ENCODE data around the gene YKT6. TPM values are rescaled to one million over a fixed set of nuclear protein-coding genes. Genes with fewer than 3 reads are reported as not detected.

Gene YKT6
- total RNA-seq (2014; rRNA removed; shearing (Covaris generic); ENCODE audit: low replicate concordance): 121 and 140 TPM in 2 replicates

DNA sequence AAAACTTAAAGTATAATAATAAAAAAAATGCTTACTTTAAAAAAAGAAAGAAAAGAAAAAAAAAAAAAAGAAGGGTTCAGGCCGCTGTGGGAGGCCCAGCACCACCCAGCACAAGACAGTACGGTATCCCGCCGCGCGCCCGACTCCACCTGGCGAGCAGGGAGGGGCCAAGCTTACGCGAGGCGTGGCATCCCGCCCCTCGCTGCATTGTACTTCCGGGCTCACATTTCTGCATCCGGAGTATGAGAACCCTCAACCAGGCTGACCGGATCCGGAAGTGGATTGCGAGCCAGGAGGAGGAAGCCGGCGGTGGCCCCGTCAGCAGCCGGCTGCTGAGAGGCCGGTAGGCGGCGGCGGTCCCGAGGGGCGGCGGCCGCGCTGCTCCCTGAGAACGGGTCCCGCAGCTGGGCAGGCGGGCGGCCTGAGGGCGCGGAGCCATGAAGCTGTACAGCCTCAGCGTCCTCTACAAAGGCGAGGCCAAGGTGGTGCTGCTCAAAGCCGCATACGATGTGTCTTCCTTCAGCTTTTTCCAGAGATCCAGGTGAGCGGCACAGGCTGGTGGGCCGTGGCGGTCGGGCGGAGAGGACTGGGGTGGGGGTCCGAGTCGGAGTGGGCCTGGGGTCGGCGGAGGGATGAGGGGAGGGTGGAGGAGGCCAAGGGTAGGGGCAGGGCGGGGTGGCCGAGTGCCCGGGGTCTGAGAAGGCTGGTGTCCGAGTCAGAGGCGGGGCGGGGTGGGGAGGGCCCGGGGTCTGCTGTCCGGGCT lies at the start of gene YKT6:
Gene YKT6, plus strand, starts transcription at position 280 of the 763 bp plus-strand sequence. Its CDS starts 158 bp downstream, at position 438.
- Histone ChIP-seq H3K9me3 (no peaks in the 10 kb centered on the region), H3K36me3 (peaks cover 26% of the 10 kb centered on the region), H3K4me3 (peak within 1 kb of the TSS; percentile 95), H3K27me3 (no peaks in the 10 kb centered on the region)
- DNase-seq: peak; percentile 96

DNA sequence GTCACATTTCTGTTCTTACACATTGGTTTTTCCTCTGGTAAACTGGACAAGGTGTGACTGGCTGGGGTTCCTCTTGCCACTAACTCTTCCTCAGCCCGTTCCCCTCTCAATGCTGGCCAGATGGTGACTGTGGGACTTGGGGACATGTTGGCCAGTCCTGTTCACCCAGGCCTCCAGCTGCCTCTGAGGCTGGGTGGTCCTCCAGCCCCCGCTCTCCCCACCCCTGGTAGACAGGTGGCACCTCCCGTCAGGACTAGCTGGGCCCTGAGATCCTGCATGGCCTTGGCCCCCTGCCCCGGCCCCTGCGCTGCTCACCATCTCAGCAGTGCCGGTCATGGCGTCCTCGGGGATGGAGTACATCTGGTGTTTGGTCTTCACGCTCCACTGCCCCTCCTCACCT lies 48.8 kb upstream of the YKT6 start:
- no peaks in the 10 kb centered on the region for H3K36me3 ChIP-seq
- no peak overlapping the region for H3K4me3 ChIP-seq
- H3K27me3 ChIP-seq: no peaks in the 10 kb centered on the region
- H3K9me3 ChIP-seq: no peaks in the 10 kb centered on the region
- DNase-seq: no peak

DNA sequence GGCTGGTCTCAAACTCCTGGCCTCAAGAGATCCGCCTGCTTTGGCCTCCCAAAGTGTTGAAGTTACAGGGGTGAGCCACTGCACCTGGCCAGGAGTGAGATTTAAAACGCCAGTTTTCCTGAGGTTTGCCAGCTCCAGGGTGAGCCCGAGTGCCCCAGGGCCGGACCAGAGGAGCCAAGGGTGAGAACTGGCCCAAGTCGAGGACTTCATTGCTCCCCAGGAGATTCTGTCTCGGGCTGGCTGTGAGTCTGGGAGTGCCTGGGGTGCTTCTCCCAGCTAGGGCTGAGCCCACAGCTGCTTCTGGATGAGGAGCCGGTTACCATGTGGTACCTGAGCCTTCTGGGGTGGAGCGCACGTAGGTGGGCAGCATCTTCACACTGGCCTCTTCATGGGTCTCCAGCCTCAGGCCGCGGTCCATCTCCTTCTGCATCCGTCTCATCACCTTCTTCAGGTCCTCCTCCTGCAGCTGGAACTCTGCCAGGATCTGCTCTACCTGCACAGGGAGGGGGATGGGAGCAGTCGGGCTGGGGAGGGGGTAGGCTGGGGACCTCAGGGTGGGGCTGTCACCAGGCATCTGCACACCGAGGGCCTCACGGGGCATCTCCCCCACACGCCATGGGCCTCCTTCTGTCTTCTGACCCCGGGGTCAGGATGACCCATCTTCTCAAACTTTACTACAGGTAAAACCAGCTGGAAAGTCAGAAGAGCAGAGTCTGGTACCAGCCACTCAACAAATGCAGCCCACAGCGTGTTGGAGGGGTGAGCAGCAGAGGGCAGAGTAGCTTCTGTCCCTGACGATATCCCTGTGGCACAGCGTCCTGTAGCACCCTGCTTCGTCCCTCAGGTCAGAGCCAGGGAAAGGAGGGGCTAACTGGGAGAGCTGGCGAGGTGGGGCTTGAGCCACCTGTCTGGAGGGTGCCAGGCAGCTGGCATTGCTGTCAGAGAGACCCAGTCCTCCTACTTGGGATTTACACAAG lies 47.5 kb upstream of the YKT6 start:
- no peaks in the 10 kb centered on the region for H3K9me3 ChIP-seq
- no peaks in the 10 kb centered on the region for H3K27me3 ChIP-seq
- no peak for DNase-seq
- H3K36me3 ChIP-seq: no peaks in the 10 kb centered on the region
- no peak overlapping the region for H3K4me3 ChIP-seq

DNA sequence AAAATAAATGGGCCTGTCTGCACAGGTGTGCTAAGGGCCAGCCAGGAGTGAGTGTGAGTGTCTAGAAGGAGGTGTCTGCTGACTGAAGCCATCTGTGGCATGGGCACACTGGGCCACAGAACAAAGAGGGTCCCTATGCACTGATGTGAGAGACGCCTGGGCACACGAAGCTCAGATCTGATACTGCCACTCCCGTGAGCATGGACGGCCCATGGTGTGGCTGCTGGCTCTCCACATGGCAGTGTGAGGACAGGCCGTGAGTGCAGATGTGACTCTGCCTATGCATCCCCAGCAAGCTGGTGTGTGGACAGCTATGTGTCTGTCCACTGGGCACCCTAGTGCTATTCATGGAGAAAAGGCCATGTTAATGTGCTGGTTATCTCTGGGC lies 46.8 kb upstream of the YKT6 start:
- DNase-seq: no peak
- Histone ChIP-seq H3K27me3 (no peaks in the 10 kb centered on the region), H3K4me3 (no peak overlapping the region), H3K36me3 (no peaks in the 10 kb centered on the region), H3K9me3 (no peaks in the 10 kb centered on the region)

DNA sequence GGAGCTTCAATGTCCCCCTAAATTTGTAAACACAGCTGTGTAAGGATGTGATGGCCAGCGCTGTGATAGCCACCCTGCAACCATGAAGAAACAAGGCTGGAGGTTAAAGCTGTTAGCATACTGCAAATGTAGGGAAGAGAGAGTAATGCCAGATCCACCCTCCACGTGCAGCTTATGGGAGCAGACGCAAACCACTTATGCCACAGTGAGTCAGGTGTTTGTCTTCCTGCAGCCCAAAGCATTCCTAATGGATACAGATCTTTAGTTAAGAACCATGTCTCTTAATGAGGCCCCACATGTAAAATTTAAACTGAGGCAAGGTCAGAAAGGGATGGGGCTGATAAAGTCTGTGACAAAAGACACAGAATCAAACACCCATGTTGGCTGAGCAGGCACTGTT lies 46.1 kb upstream of the YKT6 start:
- no peak for DNase-seq
- no peak overlapping the region for H3K4me3 ChIP-seq
- no peaks in the 10 kb centered on the region for H3K27me3 ChIP-seq
- no peaks in the 10 kb centered on the region for H3K9me3 ChIP-seq
- H3K36me3 ChIP-seq: no peaks in the 10 kb centered on the region

DNA sequence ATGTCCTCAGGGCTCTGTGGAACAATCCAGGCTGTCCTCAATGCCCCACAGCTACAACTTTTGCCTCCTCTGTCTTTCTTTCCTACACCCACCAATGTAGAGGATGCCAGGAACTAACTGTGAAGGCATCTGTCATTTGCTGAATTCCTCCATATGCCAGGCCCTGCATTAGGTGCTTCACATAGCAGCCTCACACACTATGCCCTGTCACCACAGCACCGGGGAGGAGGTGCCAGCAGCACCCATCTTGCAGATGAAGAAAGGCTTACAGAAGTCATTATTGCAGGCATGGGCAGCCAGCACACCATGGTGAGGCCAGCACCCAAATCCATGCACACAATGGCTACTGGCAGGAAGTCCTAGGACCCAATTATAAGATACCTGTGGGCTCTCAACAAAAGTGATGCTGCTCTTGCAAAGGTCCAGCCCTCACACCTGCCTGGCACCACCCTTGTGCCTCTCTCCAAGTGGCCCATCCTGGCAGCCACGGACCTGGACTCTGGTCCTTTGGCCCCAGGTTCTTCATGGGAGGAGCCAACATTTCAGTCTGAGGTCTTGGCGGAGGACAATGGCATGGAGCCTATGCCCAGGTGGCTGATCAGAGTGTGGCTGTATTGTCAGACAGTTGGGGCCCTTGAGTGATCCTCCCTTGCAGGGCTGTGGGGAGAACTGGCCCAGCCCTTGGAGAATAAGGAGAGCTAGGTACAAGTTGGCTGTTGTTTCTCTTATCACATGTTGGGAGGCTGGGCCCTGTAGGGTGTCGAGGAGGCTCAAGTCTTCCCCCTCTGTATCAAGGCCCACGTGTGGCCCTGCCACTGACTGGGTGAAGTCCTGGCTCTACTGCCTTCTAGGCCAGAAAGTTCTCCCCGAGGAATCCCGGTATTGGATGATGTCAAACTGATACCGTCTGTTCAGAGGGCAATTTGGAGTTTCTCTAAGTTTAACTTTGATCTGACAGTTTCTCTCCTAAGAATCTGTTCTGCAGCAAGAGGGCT lies 45.3 kb upstream of the YKT6 start:
- Histone ChIP-seq H3K27me3 (no peaks in the 10 kb centered on the region), H3K36me3 (no peaks in the 10 kb centered on the region), H3K9me3 (no peaks in the 10 kb centered on the region), H3K4me3 (no peak overlapping the region)
- DNase-seq: no peak

DNA sequence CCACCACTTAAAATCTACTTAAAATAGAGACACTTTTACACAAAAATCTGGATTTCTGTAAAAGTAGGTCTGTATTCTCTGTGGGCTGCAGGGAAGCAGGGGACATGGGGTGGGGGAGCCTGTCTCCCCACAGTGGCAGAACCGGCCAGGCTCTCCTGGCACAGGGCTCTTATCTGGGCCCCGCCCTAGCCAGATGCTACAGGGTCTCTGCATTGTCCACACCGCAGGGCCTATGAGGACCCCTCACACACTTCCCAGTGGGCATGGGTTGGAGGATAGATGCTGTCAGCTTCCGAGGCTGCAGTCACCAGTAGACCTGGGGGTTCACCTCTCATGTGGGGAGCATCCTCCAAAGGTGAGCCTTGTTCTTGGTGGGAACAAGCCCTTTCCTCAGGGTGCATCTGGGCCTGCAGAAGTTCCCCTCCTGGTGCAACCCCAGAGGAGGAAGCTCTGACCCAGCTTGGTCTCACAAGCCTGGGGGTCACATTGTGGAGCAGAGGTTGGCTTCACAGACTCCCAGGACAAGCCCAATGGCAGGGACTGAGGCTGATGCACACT lies 44.2 kb upstream of the YKT6 start:
- no peaks in the 10 kb centered on the region for H3K9me3 ChIP-seq
- DNase-seq: no peak
- no peak overlapping the region for H3K4me3 ChIP-seq
- no peaks in the 10 kb centered on the region for H3K27me3 ChIP-seq
- H3K36me3 ChIP-seq: no peaks in the 10 kb centered on the region

DNA sequence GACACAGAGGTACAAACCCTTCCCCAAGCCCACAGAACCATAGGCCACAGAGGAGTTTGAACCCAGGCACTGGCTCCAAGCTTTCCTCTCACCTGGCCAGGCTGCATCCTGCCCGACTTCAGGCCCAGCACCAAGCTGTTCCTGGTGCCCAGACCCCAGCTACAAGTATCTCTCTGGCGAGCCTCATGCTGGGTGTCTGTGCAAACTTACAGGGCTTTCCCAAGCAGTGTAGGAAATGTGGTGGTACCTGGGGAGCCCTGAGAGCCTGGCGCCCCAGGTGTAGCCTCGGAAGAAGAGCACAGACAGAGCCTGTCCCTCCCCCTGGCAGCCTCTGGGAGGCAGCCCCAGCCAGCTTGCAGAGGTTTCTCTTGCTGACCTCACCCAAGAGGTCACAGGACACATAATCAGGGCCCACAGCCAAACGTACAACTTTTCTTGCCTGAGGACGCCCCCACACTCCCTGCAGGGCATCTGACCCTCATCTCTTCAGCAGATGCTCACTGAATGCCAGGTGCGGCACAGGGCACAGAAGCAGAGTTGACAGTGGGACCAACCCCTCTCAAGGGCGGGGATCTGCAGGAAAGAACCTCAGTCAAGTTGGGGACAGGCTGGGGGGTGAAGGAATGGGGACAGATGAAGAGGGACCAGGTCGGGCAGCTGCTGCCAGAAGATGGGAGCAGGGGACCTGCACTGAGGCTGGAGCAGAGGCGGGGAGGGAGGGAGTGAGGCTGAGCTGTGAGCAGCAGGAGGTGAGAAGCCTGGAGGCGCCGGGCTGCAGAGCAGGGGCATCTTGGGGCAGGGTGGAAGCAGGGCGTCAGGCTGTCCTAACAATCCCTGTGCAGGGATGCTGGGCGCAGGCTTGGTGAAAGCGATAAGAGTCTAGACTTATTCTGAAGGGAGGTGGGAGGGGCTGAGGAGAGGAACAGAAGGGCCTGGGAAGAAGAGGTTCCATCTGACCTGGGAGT lies 43.4 kb upstream of the YKT6 start:
- Histone ChIP-seq H3K4me3 (no peak overlapping the region), H3K27me3 (no peaks in the 10 kb centered on the region), H3K9me3 (no peaks in the 10 kb centered on the region), H3K36me3 (no peaks in the 10 kb centered on the region)
- no peak for DNase-seq

DNA sequence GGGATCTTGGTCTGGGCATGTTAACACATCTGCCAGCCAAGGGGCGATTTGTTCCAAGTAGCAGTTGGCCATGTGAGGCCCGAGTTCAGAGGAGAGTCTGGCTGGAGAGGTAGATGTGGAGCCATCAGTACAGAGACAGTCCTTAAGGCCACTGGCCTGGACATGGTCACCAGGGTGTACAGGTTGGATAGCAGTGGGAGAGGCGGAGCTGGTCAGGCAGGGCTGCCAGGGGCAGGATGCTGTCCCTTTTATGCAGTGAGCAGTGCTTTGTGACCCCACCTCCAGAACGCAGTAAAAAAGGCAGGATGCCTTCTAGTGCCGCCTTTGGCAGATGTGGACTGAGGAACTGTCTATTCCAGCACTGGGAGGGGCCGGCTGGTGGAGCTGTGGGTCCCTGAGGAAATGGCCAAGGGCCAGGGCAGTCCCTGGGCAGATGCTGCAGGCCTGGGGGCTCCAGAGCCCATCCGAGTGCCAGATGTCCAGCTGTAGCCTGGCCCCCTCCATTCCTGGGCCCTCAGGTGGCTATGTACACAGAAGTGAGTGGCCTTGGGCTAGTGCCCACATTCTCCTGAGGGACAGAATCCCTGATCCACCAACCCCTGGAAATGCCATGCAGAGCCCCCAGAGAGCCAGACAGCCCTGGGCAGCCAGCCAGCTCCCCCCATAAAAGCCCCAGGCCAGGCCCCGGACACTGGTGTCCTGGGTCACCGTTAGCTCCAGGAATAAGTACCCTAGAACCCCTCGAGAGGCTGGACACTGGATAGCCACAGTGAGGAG lies 42.5 kb upstream of the YKT6 start:
- Histone ChIP-seq H3K4me3 (no peak overlapping the region), H3K27me3 (no peaks in the 10 kb centered on the region), H3K9me3 (no peaks in the 10 kb centered on the region), H3K36me3 (no peaks in the 10 kb centered on the region)
- no peak for DNase-seq

DNA sequence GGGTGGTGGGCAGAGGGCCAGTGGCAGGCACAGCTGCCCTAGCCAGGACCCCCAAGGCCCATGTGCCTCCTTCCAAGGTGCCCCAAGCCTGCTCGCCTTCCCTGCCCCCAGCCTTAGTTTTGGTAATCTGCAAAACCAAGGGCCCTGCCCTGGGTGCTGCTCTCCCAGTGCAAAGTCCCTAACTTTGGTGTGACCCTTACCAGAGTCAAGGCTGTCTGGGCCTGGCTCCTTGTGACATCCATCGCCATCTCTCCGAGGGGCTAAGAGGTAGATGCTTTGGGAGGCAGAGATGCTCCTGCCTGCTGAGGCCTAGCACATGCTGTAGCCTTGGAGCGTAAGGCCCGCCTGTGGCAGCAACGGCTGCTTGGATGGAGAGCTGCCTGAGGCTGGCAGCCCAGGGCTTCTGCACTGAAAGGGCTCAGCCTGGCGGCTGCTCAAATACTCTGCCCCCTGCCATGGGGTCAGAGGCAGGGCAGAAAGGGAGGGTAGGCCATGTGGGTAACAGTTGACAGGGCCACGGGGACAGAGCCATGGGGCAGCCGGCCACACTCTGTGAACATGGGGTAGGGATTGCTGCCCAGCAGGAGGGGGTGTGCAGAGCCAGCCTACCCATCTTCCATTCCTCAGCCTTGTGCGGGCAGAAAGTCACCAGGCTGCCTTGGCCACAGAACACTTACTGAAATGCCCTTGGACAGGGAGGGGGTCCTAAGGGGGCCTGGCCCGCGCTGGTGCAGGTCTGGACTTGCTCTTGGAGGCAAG lies 41.7 kb upstream of the YKT6 start:
- H3K36me3 ChIP-seq: no peaks in the 10 kb centered on the region
- no peak overlapping the region for H3K4me3 ChIP-seq
- no peaks in the 10 kb centered on the region for H3K9me3 ChIP-seq
- DNase-seq: no peak
- H3K27me3 ChIP-seq: no peaks in the 10 kb centered on the region

DNA sequence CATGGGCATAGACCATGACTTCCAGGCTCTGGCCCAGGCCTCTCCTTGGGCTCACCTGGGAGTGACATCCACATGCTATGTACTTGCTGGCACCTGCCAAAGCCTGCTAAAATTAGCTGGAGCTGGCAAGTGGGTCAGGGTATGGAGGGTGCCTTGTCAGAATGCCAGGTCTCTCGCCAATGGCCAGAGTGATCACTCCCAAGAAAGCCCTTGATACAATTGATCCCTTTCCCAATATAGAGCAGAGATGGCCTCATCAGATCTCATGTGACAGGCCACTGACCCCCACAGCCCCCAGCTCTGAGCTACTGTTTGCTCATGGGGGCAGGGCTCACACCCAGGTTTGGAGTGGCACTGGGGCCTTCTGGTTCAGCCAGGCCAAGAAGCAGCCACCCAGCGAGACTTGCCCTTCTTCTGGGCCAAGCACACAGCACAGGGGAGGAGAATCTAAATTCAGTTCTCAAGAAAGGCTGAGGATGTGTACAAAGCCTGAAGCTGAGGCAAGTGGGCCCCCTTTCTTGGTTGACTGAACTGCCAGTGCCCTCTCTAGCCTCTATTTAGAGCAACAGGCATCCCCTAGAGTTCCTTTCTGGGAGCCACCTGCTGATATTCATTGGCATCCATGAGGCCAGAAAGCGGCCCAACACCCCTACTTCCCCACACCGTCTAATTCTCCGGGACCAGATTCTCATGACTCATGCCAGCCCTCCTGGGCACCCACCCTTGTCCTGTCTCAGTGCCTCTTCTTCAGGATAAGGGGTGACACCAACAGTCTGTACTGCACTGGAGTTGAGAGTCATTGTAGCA lies 40.8 kb upstream of the YKT6 start:
- Histone ChIP-seq H3K9me3 (no peaks in the 10 kb centered on the region), H3K27me3 (no peaks in the 10 kb centered on the region), H3K36me3 (no peaks in the 10 kb centered on the region), H3K4me3 (no peak overlapping the region)
- DNase-seq: no peak

DNA sequence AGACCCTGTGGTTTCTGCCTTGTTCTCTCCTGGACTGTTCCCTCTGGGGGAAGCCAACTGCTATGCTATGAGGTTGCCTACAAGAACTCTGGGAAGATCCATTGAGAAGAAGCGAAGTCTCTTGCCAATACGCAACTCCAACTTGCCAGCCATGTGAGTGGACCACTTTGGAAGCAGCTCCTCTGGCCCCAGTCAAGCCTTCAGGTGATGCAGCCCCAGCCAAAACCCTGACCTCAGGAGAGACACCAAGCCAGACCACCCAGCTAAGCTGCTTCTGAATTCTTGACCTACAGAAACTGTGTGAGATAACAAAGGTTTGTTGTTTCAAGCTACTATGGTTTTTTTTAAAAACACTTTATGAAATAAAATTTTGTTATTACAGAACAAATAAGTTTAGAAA lies 39.4 kb upstream of the YKT6 start:
- H3K36me3 ChIP-seq: no peaks in the 10 kb centered on the region
- no peaks in the 10 kb centered on the region for H3K9me3 ChIP-seq
- H3K4me3 ChIP-seq: no peak overlapping the region
- DNase-seq: no peak
- no peaks in the 10 kb centered on the region for H3K27me3 ChIP-seq

DNA sequence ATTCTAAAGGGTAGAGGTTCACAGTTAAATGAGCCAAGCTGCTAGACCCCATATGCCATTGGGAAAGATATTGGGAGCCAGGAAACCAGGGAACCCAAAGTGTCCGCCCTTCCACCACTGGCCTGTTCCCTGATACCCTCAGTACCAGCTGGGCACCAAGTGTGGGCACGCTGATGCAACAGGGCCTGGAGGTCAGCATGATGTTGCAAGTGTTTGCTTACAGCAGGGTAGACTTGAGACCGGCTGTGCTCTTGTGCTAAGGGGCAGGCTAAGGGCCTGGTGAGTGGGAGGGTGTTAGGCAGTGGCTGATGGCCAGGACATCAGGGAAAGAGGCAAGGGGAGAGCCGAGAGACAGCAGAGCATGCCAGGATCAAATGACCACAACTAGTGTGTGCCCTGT lies 38.6 kb upstream of the YKT6 start:
- no peaks in the 10 kb centered on the region for H3K9me3 ChIP-seq
- no peaks in the 10 kb centered on the region for H3K36me3 ChIP-seq
- no peaks in the 10 kb centered on the region for H3K27me3 ChIP-seq
- DNase-seq: no peak
- H3K4me3 ChIP-seq: no peak overlapping the region
